ENCODE data around the gene PHACTR1. TPM values are rescaled to one million over a fixed set of nuclear protein-coding genes. Genes with fewer than 3 reads are reported as not detected.
"Not testable (repeated sequence)": the region's sequence is repeated elsewhere in the genome, so short reads cannot be mapped to it uniquely, and the experiment has no call there.

The PHACTR1 gene
- total RNA-seq, 2 donors from 2014 or later, result 2.8 to 6.3 TPM

- Mint-ChIP-seq H3K36me3 (ENCODE audit: low read depth) (peaks cover 8% of the 10 kb centered on the region), H3K9me3 (peaks cover 22% of the 10 kb centered on the region), H3K4me3 (no peak overlapping the region), H3K27me3 (ENCODE audit: insufficient read depth) (peaks cover 2% of the 10 kb centered on the region), H3K27ac (no peak overlapping the region), H3K4me1 (peaks cover 6% of the 10 kb centered on the region)
- Histone ChIP-seq H3K27me3 (ENCODE audit: control insufficient read depth, insufficient read depth, low read length, poor library complexity, severe bottlenecking) (no peaks in the 10 kb centered on the region), H3K4me3 (ENCODE audit: low read length) (no peak overlapping the region), H3K4me1 (ENCODE audit: control insufficient read depth, insufficient read depth, low read length) (no peaks in the 10 kb centered on the region), H3K27ac (ENCODE audit: low read depth, low read length) (no peak overlapping the region), H3K9me3 (ENCODE audit: control insufficient read depth, low read length) (peaks cover 15% of the 10 kb centered on the region), H3K9ac (ENCODE audit: extremely low read depth, low read length, poor library complexity, severe bottlenecking) (no peak overlapping the region), H3K36me3 (ENCODE audit: control insufficient read depth, insufficient read depth, low read length) (peaks cover 30% of the 10 kb centered on the region)
- TF ChIP-seq CTCF (conservative IDR thresholded peaks at IDR 0.05), result no peak
- WGBS, 2 experiments (ENCODE audit: insufficient coverage in 1 of 2, insufficient read length in 1 of 2), result 92 to 93% methylated on average over 3 of the region's 3 CpGs
- peak; percentile 8 for DNase-seq
Observed at GRCh38 chr6:13242178-13242577, 525.6 kb downstream of the PHACTR1 start.

GRCh38 chr6:13242590-13242989 lies 526.0 kb downstream of the PHACTR1 start:
- no peaks in the 10 kb centered on the region for H3K27me3 ChIP-seq (ENCODE audit: control insufficient read depth, insufficient read depth, low read length, poor library complexity, severe bottlenecking)
- 87 to 100% methylated on average over 1 of the region's 1 CpG for WGBS, 2 experiments (ENCODE audit: insufficient coverage in 1 of 2, insufficient read length in 1 of 2)
- DNase-seq, result peak; percentile 1
- H3K36me3 ChIP-seq (ENCODE audit: control insufficient read depth, insufficient read depth, low read length), result peaks cover 26% of the 10 kb centered on the region
- TF ChIP-seq CTCF (conservative IDR thresholded peaks at IDR 0.05), result no peak
- H3K4me1 ChIP-seq (ENCODE audit: control insufficient read depth, insufficient read depth, low read length), result no peaks in the 10 kb centered on the region
- H3K4me3 ChIP-seq (ENCODE audit: low read length), result no peak overlapping the region
- no peak overlapping the region for H3K9ac ChIP-seq (ENCODE audit: extremely low read depth, low read length, poor library complexity, severe bottlenecking)
- peaks cover 6% of the 10 kb centered on the region for H3K4me1 Mint-ChIP-seq
- H3K9me3 ChIP-seq (ENCODE audit: control insufficient read depth, low read length), result peaks cover 15% of the 10 kb centered on the region
- H3K27ac ChIP-seq (ENCODE audit: low read depth, low read length), result no peak overlapping the region
- peaks cover 8% of the 10 kb centered on the region for H3K36me3 Mint-ChIP-seq (ENCODE audit: low read depth)
- peaks cover 2% of the 10 kb centered on the region for H3K27me3 Mint-ChIP-seq (ENCODE audit: insufficient read depth)
- H3K9me3 Mint-ChIP-seq, result peaks cover 22% of the 10 kb centered on the region
- no peak overlapping the region for H3K27ac Mint-ChIP-seq
- H3K4me3 Mint-ChIP-seq, result no peak overlapping the region

- H3K36me3 Mint-ChIP-seq (ENCODE audit: low read depth), result peaks cover 8% of the 10 kb centered on the region
- WGBS, 2 experiments (ENCODE audit: insufficient coverage in 1 of 2, insufficient read length in 1 of 2), result 87% methylated on average over 1 of the region's 1 CpG; no CpG with 5 or more reads in 1 of the 2 experiments
Observed at GRCh38 chr6:13243033-13243432, 526.5 kb downstream of the PHACTR1 start.

GRCh38 chr6:13243745-13244144 lies 527.2 kb downstream of the PHACTR1 start:
- not testable (repeated sequence) for H3K27me3 Mint-ChIP-seq (ENCODE audit: insufficient read depth); H3K4me3 ChIP-seq (ENCODE audit: low read length); H3K4me3 Mint-ChIP-seq; H3K9ac ChIP-seq (ENCODE audit: extremely low read depth, low read length, poor library complexity, severe bottlenecking); DNase-seq; H3K27me3 ChIP-seq (ENCODE audit: control insufficient read depth, insufficient read depth, low read length, poor library complexity, severe bottlenecking); H3K27ac ChIP-seq (ENCODE audit: low read depth, low read length); H3K4me1 ChIP-seq (ENCODE audit: control insufficient read depth, insufficient read depth, low read length); H3K27ac Mint-ChIP-seq; H3K36me3 Mint-ChIP-seq (ENCODE audit: low read depth)
- Mint-ChIP-seq H3K4me1 (peaks cover 15% of the 10 kb centered on the region), H3K9me3 (peaks cover 22% of the 10 kb centered on the region)
- WGBS, 2 experiments (ENCODE audit: insufficient coverage in 1 of 2, insufficient read length in 1 of 2), result 95 to 100% methylated on average over 2 to 5 of the region's 5 CpGs
- peaks cover 19% of the 10 kb centered on the region for H3K36me3 ChIP-seq (ENCODE audit: control insufficient read depth, insufficient read depth, low read length)
- peaks cover 15% of the 10 kb centered on the region for H3K9me3 ChIP-seq (ENCODE audit: control insufficient read depth, low read length)

More at GRCh38 chr6:13243033-13243432, 526.5 kb downstream of the PHACTR1 start:
- Histone ChIP-seq H3K9me3 (ENCODE audit: control insufficient read depth, low read length) (peaks cover 15% of the 10 kb centered on the region), H3K9ac (ENCODE audit: extremely low read depth, low read length, poor library complexity, severe bottlenecking) (no peak overlapping the region), H3K4me3 (ENCODE audit: low read length) (no peak overlapping the region), H3K36me3 (ENCODE audit: control insufficient read depth, insufficient read depth, low read length) (peaks cover 26% of the 10 kb centered on the region), H3K27me3 (ENCODE audit: control insufficient read depth, insufficient read depth, low read length, poor library complexity, severe bottlenecking) (no peaks in the 10 kb centered on the region), H3K27ac (ENCODE audit: low read depth, low read length) (no peak overlapping the region), H3K4me1 (ENCODE audit: control insufficient read depth, insufficient read depth, low read length) (peaks cover 3% of the 10 kb centered on the region)
- no peak for TF ChIP-seq CTCF (conservative IDR thresholded peaks at IDR 0.05)
- H3K27me3 Mint-ChIP-seq (ENCODE audit: insufficient read depth), result peaks cover 2% of the 10 kb centered on the region
- no peak overlapping the region for H3K4me3 Mint-ChIP-seq
- peaks cover 8% of the 10 kb centered on the region for H3K4me1 Mint-ChIP-seq
- no peak for DNase-seq
- H3K9me3 Mint-ChIP-seq, result peaks cover 22% of the 10 kb centered on the region
- no peak overlapping the region for H3K27ac Mint-ChIP-seq
